Stimulated activated memory B cell treated with anti-CD40 and anti-IgM and Interleukin-4, amounts not matched to agents 10 μg/mL and 1 μg/mL and 100 μg/mL, for 72 hours (primary cell): ENCODE measurements around the gene SLC16A9.
"Not testable (repeated sequence)": the region's sequence is repeated elsewhere in the genome, so short reads cannot be mapped to it uniquely, and the experiment has no call there.

Experiments
- ATAC-seq: fragments of 150-1000 bp; cut with Tn5 transposase; 2 replicates; pipeline ENCODE4 v1.10.0; 2021
- H3K27ac Mint-ChIP-seq: one replicate; pipeline ENCODE4 v1.8.0; 2022; ENCODE audit warnings: mild to moderate bottlenecking, mixed read lengths
- H3K27me3 Mint-ChIP-seq: one replicate; pipeline ENCODE4 v1.8.0; 2022; ENCODE audit warnings: mixed read lengths
- H3K36me3 Mint-ChIP-seq: one replicate; pipeline ENCODE4 v1.8.0; 2022; ENCODE audit warnings: mixed read lengths
- H3K4me1 Mint-ChIP-seq: one replicate; pipeline ENCODE4 v1.8.0; 2022; ENCODE audit warnings: mixed read lengths
- H3K4me3 Mint-ChIP-seq: one replicate; pipeline ENCODE4 v1.8.0; 2022; ENCODE audit warnings: mild to moderate bottlenecking, moderate library complexity, mixed read lengths
- H3K9me3 Mint-ChIP-seq: one replicate; pipeline ENCODE4 v1.8.0; 2022; ENCODE audit warnings: mixed read lengths

Gene SLC16A9

DNA sequence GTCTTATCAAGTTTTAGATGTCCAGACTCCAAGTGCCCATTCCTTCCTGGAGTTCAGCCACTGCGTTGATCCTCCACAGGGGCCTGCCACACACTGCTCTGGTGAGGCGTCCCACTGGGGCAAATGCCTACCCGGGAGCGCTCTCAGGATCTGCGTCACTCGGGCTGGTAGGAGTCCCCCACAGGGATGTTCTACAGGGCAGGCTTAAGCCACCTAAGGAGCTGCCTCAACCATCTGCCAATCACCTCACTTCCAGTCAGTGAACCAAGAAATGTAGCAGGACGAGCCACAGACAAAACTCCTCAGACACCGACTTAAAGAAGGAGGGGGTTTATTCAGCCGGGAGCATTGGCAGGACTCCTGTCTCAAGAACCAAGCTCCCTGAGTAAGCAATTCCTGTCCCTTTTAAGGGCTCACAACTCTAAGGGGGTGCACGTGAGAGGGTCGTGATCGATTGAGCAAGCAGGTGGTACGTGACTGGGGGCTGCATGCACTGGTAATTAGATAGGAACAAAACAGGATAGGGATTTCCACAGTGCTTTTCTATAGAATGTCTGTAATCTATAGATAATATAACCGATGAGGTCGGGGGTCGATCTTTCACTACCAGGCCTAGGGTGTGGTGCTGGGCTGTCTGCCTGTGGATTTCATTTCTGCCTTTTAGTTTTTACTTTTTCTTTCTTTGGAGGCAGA lies 23.8 kb upstream of the SLC16A9 start:
- H3K27ac Mint-ChIP-seq, H3K4me3 Mint-ChIP-seq, H3K36me3 Mint-ChIP-seq, H3K4me1 Mint-ChIP-seq, H3K9me3 Mint-ChIP-seq, ATAC-seq: not testable (repeated sequence)
- peaks cover 20% of the 10 kb centered on the region for H3K27me3 Mint-ChIP-seq

DNA sequence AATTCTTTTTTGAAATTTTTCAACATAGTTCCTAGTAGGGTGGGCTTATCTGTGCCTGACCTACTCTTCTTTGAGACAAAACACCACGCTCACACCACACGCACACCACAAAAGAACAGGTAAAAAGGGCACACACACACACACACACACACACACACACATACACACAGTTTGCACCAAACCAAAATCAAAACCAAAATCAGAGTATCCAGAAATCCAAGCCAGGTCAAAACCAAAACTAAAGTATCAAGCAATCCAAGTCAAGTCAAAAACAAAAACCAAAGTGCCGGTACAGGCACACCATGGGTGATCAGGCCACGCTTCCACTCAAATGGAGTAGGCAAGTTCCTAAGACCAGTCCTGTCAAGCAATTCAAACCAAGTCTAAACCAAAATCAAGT lies 23.2 kb upstream of the SLC16A9 start:
- H3K27me3 Mint-ChIP-seq: peaks cover 15% of the 10 kb centered on the region
- H3K36me3 Mint-ChIP-seq, H3K27ac Mint-ChIP-seq, H3K9me3 Mint-ChIP-seq, H3K4me1 Mint-ChIP-seq, H3K4me3 Mint-ChIP-seq, ATAC-seq: not testable (repeated sequence)

DNA sequence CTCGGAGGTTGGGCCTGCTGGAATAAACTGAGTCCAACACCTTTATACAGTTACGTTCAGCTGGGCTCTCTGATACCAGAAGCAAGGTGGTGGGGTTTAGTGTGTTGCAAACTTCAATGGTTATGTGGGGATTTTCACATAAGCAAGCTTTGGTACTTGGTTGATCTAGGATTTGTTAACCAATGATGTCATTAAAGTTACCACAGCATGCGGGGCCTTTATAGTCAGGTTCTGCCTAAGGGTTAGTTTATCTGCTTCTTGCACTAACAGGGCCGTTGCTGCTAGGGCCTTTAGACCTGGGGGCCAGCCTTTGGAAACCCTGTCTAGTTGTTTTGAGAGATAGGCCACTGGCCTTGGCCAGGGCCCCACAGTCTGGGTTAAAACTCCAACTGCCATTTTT lies 19.5 kb upstream of the SLC16A9 start:
- not testable (repeated sequence) for ATAC-seq, H3K36me3 Mint-ChIP-seq, H3K4me3 Mint-ChIP-seq, H3K9me3 Mint-ChIP-seq, H3K4me1 Mint-ChIP-seq, H3K27ac Mint-ChIP-seq
- H3K27me3 Mint-ChIP-seq: peaks cover 15% of the 10 kb centered on the region

DNA sequence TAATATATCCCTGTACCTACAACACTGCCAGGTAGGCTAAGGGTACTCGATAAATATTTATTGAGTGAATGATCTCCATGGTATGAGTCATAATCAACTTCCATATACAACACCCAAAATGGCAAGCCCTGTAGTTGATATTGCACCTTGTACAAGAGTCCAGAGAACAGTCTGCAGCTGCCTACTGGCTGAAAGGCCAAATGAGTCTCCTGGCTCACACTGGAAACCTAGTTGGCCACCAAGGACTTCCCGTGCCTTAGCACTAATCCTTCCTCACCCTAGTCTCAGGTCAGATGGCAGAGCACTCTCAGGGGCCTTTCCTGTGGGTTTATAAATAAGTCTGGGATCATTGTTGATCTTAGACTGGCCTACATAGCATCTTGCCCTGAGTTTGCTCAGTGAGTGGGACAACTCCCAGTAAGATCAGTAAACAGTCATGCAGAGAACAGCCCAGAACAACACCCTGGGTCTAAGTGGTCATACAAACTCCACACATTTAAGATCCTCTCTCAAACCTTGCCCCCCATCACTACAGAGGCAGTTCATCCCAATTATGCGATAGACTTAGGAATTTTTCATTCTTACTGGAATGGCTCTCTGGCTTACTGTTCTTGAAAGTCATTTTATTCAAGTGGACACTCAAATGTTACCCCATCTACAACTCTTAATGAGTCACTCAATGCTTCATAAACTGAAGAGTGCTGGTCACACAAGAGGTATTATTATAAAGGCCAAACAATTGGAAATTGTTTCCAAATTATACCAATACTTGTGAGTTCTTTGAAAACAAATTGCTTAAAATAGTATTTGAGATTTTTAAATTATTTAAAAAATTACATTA lies 14.7 kb upstream of the SLC16A9 start:
- no peak for ATAC-seq
- H3K4me3 Mint-ChIP-seq: no peak overlapping the region
- no peaks in the 10 kb centered on the region for H3K36me3 Mint-ChIP-seq
- H3K27ac Mint-ChIP-seq: no peak overlapping the region
- H3K27me3 Mint-ChIP-seq: no peaks in the 10 kb centered on the region
- peaks cover 3% of the 10 kb centered on the region for H3K9me3 Mint-ChIP-seq
- no peaks in the 10 kb centered on the region for H3K4me1 Mint-ChIP-seq

DNA sequence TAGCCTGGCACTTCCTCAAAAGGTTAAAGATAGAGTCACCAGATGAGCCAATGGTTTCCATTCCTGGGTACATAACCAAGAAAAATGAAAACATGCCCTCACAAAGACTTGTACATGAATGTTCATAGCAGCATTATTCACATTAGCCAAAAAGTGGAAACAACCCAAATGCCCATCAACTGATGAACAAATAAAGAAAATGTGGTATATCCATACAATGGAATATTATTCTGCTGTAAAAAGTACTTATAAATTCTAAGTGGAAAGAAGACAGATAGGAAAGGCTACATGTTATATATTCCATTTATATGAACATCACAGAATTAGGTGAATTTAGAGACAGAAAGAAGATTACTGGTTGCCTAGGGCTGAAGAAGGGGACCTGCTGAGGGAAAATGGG lies 10.7 kb upstream of the SLC16A9 start:
- Mint-ChIP-seq H3K4me3 (no peak overlapping the region), H3K36me3 (no peaks in the 10 kb centered on the region), H3K27me3 (no peaks in the 10 kb centered on the region), H3K27ac (no peak overlapping the region), H3K4me1 (no peaks in the 10 kb centered on the region), H3K9me3 (peaks cover 3% of the 10 kb centered on the region)
- ATAC-seq: no peak

DNA sequence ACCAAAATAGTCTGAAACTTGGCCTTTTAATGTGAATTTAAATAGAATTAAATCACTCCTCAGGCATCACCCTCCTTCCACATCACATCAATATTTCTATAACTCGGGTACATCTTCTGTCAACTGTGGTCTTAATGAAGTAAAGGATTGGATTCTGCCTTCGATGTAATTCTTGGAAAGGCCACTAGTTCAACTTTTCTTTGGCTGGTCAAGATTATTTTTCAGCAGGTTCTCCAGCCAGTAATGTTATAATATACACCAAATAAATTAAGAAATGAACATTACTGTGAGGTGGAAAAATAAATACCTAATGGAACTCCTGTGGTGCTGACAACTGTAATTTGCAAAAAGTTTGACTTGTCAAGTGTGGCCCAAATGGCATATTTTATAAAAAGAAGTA lies 9.7 kb upstream of the SLC16A9 start:
- peaks cover 3% of the 10 kb centered on the region for H3K9me3 Mint-ChIP-seq
- no peaks in the 10 kb centered on the region for H3K4me1 Mint-ChIP-seq
- H3K27ac Mint-ChIP-seq: no peak overlapping the region
- H3K4me3 Mint-ChIP-seq: no peak overlapping the region
- no peaks in the 10 kb centered on the region for H3K36me3 Mint-ChIP-seq
- no peak for ATAC-seq
- no peaks in the 10 kb centered on the region for H3K27me3 Mint-ChIP-seq

DNA sequence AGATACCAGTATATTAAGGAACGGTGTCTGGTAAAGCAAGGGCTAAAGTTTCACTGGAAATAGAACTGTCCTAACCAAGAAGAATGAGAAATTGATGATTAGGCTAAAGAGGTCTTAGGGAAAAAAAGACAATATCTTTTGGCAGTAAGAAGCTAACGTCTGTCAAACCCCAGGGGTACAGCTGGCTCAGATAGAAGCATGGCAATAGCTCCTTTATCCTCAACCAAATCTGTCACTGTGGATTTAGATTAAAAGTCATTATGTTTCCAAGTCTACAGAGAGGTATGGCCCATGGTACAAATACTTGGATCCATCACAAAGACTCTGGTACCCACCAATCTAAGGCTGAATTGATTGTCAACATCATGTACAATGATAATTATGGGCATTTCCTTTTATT lies 8.6 kb upstream of the SLC16A9 start:
- no peaks in the 10 kb centered on the region for H3K36me3 Mint-ChIP-seq
- peaks cover 3% of the 10 kb centered on the region for H3K9me3 Mint-ChIP-seq
- H3K4me1 Mint-ChIP-seq: no peaks in the 10 kb centered on the region
- no peak overlapping the region for H3K27ac Mint-ChIP-seq
- peaks cover 8% of the 10 kb centered on the region for H3K27me3 Mint-ChIP-seq
- H3K4me3 Mint-ChIP-seq: no peak overlapping the region
- ATAC-seq: no peak

DNA sequence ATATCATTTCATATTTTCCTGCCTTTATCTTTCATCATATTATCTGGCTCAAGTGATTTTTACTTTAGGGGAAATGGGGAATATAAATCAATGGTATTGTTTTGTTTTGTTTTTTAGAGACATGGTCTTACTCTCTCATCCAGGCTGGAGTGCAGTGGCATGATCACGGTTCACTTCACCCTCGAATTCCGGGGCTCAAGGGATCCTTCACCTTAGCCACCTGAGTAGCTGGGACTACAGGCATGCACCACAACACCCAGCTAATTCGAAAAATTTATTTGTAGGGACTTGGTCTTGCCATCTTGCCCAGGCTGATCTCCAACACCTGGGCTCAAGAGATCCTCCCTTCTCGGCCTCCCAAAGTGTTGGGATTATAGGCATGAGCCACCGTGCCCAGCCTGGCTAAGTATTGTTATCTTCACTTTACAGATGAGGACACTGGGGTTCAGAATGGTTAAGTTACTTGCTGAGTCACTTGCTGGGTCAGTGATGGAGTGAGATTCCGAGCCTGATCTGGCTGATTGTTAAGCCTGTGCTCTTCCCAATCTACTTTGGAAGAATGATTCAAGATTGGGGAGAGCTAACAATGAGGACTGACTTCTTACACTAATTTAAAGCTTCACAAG lies 3.7 kb upstream of the SLC16A9 start:
- Mint-ChIP-seq H3K27ac (no peak overlapping the region), H3K4me3 (no peak overlapping the region), H3K36me3 (no peaks in the 10 kb centered on the region), H3K9me3 (no peaks in the 10 kb centered on the region), H3K4me1 (peaks cover 7% of the 10 kb centered on the region), H3K27me3 (peaks cover 38% of the 10 kb centered on the region)
- no peak for ATAC-seq

DNA sequence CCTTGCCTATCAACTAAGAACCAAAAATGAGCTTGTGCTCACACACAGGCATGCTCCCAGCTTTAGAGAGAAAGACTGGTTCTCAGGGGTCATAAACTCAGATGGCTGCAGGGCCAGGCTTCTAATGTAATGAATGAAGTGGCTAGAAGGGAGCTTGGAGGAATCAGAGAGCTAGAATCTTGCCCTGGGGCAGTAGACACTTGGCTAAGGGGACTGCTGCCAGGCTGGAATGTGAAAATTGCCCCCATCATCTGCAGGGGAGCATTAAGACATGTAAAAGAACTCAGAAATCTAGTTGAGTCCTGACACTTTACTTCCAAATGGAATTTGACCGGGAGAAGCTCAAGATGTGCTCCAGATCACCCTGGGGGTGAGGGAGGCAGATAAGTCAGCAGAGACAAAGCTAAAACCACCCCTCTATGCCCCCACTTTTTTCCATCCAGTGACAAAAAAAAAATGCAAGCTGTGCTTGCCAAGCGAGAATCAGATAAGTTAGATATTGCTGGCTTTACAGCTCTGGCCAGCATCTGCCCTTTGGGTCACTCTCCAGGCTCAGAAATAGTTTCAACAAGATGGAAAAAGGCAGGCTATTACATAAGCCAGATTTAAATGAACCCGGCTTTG lies 2.3 kb upstream of the SLC16A9 start:
- no peak overlapping the region for H3K27ac Mint-ChIP-seq
- H3K4me1 Mint-ChIP-seq: peaks cover 7% of the 10 kb centered on the region
- no peak for ATAC-seq
- H3K4me3 Mint-ChIP-seq: no peak overlapping the region
- no peaks in the 10 kb centered on the region for H3K36me3 Mint-ChIP-seq
- peaks cover 1% of the 10 kb centered on the region for H3K9me3 Mint-ChIP-seq
- H3K27me3 Mint-ChIP-seq: peaks cover 51% of the 10 kb centered on the region

DNA sequence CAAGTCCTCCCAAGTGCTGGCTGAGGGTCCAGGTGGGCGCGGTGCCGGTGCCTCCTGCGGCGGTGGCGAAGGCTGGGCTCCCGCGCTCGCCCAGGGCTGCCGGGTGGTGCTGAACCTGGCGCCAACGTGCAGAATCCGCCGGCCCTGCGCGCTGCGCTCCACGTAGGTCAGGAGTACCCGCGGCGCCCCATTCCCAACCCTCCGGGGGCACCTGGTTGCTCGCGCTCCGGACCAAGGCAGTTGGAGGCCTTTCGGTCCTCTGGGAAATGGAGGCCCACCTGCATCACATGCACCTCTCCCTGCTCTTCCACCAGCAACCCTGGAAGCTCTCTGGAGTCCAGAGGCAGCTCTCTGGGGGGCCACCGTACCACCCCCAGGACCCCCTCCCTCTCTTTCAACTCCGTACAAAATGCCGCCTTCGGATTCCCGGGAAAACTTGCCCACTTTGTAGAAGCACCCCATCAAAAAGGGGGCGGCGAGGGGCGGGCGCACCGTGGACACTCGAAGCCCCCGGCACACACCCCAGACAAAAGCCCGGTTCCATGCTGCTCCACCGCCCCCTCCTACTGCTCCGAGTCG lies 745 bp downstream of the SLC16A9 start:
- peak overlapping the region; percentile 76 for H3K4me3 Mint-ChIP-seq

DNA sequence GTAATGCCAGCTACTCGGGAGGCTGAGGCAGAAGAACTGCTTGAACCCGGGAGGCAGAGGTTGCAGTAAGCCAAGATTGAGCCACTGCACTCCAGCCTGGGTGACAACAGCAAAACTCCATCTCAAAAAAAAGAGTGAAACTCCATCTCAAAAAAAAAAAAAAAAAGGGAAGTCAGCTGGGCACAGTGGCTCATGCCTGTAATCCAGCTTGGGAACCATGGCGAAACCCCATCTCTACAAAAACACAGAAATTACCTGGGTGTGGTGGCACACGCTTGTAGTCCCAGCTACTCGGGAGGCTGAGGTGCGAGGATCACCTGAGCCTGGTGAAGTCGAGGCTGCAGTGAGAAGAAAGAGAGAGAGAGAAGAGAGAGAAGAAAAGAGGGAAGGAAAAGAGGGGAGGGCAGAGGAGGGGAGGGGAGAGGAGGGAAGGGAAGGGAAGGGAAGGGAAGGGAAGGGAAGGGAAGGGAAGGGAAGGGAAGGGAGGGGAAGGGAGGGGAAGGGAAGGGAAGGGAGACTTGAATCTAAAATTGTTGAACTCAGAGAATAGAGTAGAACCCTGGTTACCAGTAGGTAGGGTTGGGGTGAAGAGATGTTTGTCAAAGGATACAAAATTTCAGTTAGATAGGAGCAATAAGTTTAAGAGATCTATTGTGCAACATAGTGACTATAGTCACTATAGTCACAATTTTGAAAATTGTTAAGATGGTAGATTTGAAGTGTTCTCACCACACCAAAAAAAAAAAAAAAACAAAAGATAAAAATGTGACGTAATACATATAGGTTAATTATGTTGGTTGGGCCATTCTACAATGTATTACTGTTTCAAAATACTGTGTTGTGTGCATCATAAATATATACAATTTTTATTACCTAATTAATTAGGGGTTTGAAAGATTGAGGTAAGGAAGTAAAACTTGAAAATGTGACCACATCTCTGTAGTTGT lies 2.5 kb downstream of the SLC16A9 start:
- Mint-ChIP-seq H3K36me3 (no peaks in the 10 kb centered on the region), H3K27me3 (peaks cover 59% of the 10 kb centered on the region), H3K27ac (no peak overlapping the region), H3K9me3 (peaks cover 3% of the 10 kb centered on the region), H3K4me1 (peaks cover 7% of the 10 kb centered on the region), H3K4me3 (no peak overlapping the region)
- ATAC-seq: no peak

More for the DNA sequence above, 745 bp downstream of the SLC16A9 start:
- H3K36me3 Mint-ChIP-seq: no peaks in the 10 kb centered on the region
- H3K4me1 Mint-ChIP-seq: peaks cover 7% of the 10 kb centered on the region
- H3K9me3 Mint-ChIP-seq: peaks cover 3% of the 10 kb centered on the region
- ATAC-seq: peak; percentile 50
- peak overlapping the region; percentile 71 for H3K27ac Mint-ChIP-seq
- H3K27me3 Mint-ChIP-seq: peaks cover 63% of the 10 kb centered on the region

DNA sequence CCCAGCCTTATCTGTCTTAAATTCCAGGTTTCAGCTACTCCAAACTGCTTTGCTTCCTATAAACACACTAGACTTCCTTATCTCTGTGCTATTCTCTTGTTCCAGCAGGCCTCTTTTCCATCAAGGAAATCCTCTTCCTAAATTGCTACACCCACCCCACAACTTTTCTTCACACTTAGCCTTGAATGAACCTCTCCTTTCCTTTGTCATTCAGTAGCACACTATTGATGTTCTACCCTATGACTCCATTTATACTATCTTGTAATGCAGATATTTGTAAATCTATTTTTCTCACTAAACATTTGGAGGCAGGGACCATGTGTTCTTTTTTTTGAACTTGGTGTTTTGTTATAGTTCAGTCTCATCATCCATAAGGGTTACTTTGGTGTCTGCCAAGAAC lies 3.7 kb downstream of the SLC16A9 start:
- Mint-ChIP-seq H3K36me3 (no peaks in the 10 kb centered on the region), H3K9me3 (peaks cover 3% of the 10 kb centered on the region), H3K4me3 (no peak overlapping the region), H3K27me3 (peaks cover 63% of the 10 kb centered on the region), H3K27ac (no peak overlapping the region), H3K4me1 (peaks cover 7% of the 10 kb centered on the region)
- ATAC-seq: no peak

DNA sequence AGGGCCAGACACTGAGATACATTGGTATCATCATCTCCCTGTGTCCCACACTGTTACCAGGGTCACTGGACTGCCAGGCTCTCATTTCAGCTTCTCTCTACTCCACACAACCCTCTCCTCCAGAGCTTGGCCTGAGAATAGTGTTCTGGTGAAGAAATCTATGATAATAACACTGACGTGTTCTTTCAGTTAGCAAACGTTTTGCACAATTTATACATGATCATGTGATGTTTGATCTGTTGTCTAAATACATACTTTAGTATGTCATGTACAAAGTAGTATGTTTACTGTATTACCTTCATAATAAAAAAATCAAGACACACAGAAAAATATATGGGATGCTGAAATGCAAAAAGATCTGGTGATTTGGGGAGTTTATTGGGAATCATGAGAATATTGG lies 5.0 kb downstream of the SLC16A9 start:
- H3K27me3 Mint-ChIP-seq: peaks cover 52% of the 10 kb centered on the region
- peaks cover 3% of the 10 kb centered on the region for H3K9me3 Mint-ChIP-seq
- no peak overlapping the region for H3K4me3 Mint-ChIP-seq
- H3K36me3 Mint-ChIP-seq: no peaks in the 10 kb centered on the region
- no peak overlapping the region for H3K27ac Mint-ChIP-seq
- peaks cover 7% of the 10 kb centered on the region for H3K4me1 Mint-ChIP-seq
- no peak for ATAC-seq

DNA sequence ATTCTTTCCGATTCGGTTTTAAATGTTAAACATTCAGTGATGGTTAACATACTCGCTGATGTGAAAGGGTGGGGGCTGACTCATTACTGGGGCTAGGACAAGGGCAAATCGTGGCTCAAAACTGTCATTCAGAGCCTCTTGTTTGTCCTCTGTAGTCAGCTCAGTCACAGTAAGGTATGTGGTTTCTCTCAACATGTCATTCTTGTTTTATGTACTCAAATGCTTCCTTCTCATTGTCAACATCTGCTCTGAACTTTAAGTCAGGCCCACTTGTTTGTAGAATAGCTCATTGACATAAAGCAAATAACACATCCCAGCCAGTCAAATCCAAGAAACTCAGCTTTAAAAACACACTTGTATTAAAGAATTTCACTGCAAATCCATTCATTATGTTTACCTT lies 7.3 kb downstream of the SLC16A9 start:
- H3K9me3 Mint-ChIP-seq: peaks cover 3% of the 10 kb centered on the region
- H3K4me1 Mint-ChIP-seq: no peaks in the 10 kb centered on the region
- no peaks in the 10 kb centered on the region for H3K36me3 Mint-ChIP-seq
- H3K4me3 Mint-ChIP-seq: no peak overlapping the region
- no peak overlapping the region for H3K27ac Mint-ChIP-seq
- peaks cover 34% of the 10 kb centered on the region for H3K27me3 Mint-ChIP-seq
- ATAC-seq: no peak
